G401.6 (cell line): ENCODE results near the gene LARGE1.

Experiments
- FAIRE-seq: peaks from 2 replicates; lab custom pipeline; 2012; peaks lifted over from hg19 to GRCh38; lab: Jason Lieb, UNC

The LARGE1 gene

GRCh38 chr22:33853200-33854097 lies 66.8 kb downstream of the LARGE1 start:
- no peak for FAIRE-seq

- FAIRE-seq, result no peak
Observed at GRCh38 chr22:33851821-33852384, 68.4 kb downstream of the LARGE1 start.

- no peak for FAIRE-seq
Observed at GRCh38 chr22:33851240-33851639, 69.0 kb downstream of the LARGE1 start.

GRCh38 chr22:33850724-33851123 lies 69.6 kb downstream of the LARGE1 start:
- FAIRE-seq, result no peak

- no peak for FAIRE-seq
Observed at GRCh38 chr22:33850193-33850592, 70.1 kb downstream of the LARGE1 start.

GRCh38 chr22:33848251-33848650 lies 72.0 kb downstream of the LARGE1 start:
- FAIRE-seq, result no peak

DNA sequence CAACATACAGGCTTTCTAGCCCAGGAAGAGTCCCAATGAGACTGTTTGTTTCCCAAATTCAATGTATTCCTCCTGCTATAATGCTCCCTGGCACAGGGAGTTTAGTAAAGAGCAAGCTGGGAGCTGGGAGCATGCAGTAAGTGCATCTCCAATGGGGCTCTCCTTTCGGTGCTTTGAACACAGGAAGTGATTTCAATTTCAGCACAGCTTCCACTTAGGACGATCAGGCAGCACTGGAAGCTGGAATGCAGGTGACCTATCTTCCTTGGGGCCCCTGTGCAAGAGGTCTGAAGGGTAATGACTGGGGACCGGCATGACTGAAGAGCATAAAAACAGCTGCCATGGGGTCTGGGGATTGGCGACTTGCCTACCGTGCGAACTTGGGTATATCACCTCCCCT lies 76.0 kb downstream of the LARGE1 start:
- FAIRE-seq, result no peak

GRCh38 chr22:33842421-33843094 lies 77.7 kb downstream of the LARGE1 start:
- no peak for FAIRE-seq

GRCh38 chr22:33842006-33842354 lies 78.3 kb downstream of the LARGE1 start:
- FAIRE-seq, result no peak

DNA sequence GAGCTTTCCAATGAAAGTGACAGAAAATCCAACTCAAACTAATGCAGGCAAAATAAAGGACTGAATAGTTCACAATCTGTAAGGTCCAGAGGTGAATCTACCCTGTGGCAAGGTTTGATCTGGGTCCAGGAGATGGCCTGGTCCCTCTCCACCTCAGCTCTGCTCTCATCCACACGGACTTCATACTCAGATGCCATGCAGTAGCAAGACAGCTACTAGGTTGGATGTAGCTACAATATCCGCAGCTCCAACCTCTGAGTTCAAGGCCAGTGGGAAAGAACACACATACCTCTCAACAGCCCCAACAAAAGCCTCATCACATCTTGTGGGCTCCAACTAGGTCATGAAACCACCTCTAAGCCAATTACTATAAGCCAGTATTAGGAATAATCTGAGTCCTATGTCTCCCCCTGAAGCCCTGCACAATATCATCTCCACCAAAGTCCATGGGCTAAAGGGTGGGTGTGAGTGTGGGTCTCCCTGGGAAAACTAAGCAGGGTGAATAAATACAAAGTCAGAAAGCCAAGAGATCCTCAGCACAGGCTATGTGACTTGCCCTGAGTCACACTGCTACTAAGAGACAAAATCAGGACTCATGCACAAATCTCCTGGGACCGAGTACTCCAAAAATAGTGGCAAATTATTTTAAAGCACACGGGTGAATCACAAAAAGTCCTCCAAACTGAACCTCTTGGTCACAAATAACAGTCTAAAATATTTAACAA lies 78.8 kb downstream of the LARGE1 start:
- FAIRE-seq, result no peak

GRCh38 chr22:33838644-33839043 lies 81.6 kb downstream of the LARGE1 start:
- FAIRE-seq, result no peak

- no peak for FAIRE-seq
Observed at GRCh38 chr22:33837826-33838225, 82.5 kb downstream of the LARGE1 start.

DNA sequence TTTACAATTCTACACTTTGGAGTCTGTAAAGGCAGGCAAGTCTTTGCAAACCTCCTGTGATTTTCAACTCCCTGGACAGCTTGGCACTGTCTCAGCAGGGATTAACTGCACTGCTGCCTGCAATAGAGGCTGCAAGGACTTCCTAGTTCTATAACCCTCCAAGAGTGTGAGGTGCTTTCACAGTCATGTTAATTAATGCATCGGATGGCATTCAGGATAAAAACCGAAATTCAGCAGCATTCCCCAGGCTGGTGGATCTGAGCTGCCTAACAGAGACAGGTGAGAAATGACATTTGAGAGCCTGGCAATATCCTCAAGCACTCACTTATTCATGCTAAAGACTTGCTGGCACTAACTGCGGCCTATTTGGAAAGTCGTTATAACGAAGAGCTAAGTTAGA lies 85.0 kb downstream of the LARGE1 start:
- no peak for FAIRE-seq

DNA sequence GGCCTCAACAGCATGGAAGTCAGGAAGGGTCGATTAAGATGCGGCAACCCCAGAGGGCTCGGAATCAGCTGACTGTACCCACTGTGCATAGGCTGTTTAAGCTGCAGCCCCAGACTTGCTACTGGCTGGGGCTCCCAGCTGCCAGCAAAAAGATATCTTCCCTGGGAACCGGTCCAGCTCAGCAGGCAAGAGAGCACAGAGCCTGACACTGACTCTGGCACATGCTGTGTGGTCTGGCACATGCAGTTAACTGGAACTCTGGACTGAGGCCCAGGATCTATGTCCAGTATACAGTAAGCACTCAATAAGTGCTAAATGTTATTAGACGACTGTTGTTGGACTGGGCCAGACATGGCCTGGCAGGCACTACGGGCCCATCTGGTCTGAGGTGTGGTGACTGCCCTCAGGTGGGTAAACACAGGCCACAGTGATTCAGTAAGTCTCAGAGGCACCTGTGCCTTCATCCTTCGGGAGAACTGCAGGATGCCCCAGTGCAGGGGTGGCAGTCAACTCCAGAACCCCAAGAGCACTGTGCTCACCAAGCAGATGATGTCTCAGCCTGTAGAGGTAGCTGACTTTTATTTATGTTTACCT lies 87.6 kb downstream of the LARGE1 start:
- no peak for FAIRE-seq

- no peak for FAIRE-seq
Observed at GRCh38 chr22:33831651-33832050, 88.6 kb downstream of the LARGE1 start.

DNA sequence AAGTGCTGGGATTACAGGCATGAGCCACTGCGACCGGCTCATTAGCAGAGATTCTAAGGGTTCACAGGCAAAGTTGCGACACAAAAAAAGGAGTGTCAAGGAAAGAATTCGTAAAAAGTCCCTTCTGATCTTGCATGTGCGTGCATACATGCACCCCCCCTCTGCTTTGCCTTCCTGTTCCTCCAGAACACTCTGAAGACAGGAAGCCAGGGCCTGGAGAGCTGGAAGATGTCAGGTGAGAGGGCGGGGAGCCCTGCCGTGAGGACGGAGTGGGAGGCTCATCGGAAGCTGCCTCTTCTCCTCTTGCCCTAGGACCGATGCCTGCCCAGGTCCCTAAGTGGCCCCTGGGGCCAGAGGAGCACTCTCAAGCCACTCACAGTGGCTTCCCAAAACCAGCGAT lies 89.1 kb downstream of the LARGE1 start:
- FAIRE-seq, result no peak

DNA sequence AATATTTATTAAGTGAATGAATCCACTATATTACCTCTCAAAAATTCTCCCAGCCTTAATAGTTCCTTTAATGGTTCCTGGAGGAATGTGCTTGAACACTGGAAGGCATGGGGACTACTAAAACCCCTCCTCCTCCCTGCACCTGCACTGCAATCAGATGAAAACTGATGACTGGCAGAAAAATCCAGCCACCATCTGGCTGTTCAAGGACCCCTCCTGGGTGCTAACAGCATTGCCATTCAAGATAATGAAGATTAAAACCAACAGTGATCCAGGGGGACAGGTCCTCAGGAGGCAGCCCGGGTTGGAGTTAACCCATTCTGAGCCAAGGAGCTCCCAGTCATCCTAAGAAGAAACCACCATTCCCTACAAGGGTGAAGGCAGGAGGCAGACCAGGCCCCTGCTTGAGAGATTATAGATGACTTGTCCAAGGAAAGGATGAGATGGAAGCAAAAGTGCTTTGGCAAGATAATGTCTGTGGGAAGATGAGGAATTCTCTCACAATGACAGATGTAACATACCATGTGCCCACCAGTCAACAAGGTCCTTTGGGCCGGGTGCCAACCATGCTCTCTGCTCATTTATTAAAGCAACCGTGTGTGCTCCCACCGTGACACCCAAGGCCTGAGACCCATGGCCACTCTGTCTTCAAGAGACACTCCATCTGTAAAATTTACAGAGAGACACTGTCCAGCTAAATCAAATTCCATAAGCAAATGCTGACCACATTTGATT lies 90.6 kb downstream of the LARGE1 start:
- FAIRE-seq, result no peak

- FAIRE-seq, result no peak
Observed at GRCh38 chr22:33828302-33828701, 92.0 kb downstream of the LARGE1 start.

DNA sequence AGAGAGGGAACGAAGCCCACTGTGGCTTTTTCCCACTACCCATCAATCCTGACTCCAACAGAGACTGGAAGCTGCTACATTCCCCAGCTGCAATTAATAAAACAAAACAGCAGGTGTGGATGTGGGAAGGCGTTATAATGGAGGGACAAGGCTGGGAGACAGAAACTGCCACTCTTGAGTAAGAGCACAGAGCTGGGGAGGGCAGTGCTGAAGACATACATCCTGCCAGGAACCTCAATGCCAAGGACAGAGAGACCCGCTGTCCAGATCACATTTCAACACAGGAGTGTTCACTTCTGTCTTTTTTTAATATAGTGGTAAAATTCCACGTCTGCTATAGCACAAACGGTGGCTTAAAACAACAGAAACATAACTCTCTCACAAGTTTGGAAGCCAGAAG lies 94.5 kb downstream of the LARGE1 start:
- no peak for FAIRE-seq

- no peak for FAIRE-seq
Observed at GRCh38 chr22:33823552-33823951, 96.7 kb downstream of the LARGE1 start.

GRCh38 chr22:33821290-33821689 lies 99.0 kb downstream of the LARGE1 start:
- FAIRE-seq, result no peak

DNA sequence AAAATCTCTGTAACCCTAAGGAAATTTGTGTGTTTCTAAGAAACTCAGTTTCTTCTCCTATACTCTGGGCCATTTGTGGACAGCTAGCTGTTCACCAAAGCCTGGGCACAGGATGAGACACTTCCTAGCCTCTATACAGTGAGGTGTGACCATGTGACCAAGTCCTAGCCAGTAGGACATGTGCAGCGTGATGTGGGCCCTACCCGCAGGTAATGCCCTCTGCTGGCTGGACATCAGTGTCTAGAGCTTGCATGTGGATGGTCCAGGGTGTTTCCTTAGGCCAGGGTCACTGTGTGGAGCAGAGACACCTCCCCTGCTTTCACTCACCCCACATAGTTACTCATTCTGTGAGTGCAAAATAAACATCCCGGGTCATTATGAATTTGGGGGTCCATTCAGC lies 100.5 kb downstream of the LARGE1 start:
- no peak for FAIRE-seq
